Fibroblast of mammary gland (primary cell): ENCODE results near the gene GPR157.

ENCODE experiments used
- DNase-seq: peaks from one replicate; pipeline ENCODE4 v3.0.0-alpha.2; 2010; ENCODE audit warnings: low read depth
- H3K4me3 ChIP-seq: 2 replicates; pipeline ENCODE4 v1.5.1; 2011; ENCODE audit warnings: low read depth, mild to moderate bottlenecking, low read length, moderate library complexity; ENCODE audit not compliant: control insufficient read depth
- CTCF ChIP-seq: conservative IDR thresholded peaks from 2 replicates; pipeline ENCODE4 v1.5.1; 2011; ENCODE audit warnings: low read depth, low read length, inconsistent platforms; ENCODE audit not compliant: control insufficient read depth, insufficient read depth

Gene GPR157

GRCh38 chr1:9079988-9080704 is 48.8 kb downstream of the GPR157 start:
- DNase-seq, result no peak

GRCh38 chr1:9078752-9079500 is 50.0 kb downstream of the GPR157 start:
- H3K4me3 ChIP-seq, result no peak overlapping the region
- peak; percentile 42 for DNase-seq
- no peak for TF ChIP-seq CTCF

More at GRCh38 chr1:9079988-9080704, 48.8 kb downstream of the GPR157 start:
- TF ChIP-seq CTCF, result no peak
- no peak overlapping the region for H3K4me3 ChIP-seq

GRCh38 chr1:9078015-9078751 is 50.7 kb downstream of the GPR157 start:
- peak; percentile 78 for DNase-seq
- no peak for TF ChIP-seq CTCF
- H3K4me3 ChIP-seq, result no peak overlapping the region

- no peak for TF ChIP-seq CTCF
- no peak overlapping the region for H3K4me3 ChIP-seq
- DNase-seq, result no peak
Measured at GRCh38 chr1:9075022-9075421, 53.9 kb downstream of the GPR157 start.

- DNase-seq, result no peak
- H3K4me3 ChIP-seq, result no peak overlapping the region
- TF ChIP-seq CTCF, result no peak
Measured at GRCh38 chr1:9073143-9073542, 55.8 kb downstream of the GPR157 start.

GRCh38 chr1:9071554-9072235 is 57.2 kb downstream of the GPR157 start:
- no peak for TF ChIP-seq CTCF
- H3K4me3 ChIP-seq, result no peak overlapping the region
- DNase-seq, result no peak
